ENCODE measurements around the gene THUMPD1. TPM values are rescaled to one million over a fixed set of nuclear protein-coding genes. Genes with fewer than 3 reads are reported as not detected.

THUMPD1 gene
- polyA plus RNA-seq, 1 of the 3 experiments (the other 2 are of a cell fraction), result 24.8 TPM

DNA sequence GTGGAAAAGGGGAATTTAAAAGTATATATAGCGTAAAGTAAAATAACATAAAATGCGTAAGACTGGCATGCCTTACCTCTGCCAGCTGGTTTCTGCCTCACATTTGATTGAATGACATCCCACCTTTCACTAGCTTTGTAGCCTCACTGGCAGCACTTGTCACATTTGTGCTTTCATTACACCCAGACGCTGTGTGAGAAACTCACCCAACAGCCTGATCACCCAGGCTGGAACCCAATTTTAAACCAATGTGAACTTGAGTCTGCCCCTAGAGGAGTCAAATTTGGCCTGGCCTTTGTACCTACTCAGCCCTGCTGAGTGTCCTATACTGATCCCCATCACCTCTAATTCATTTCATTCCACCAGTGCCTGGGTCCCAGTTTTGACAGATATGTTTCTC is 4.8 kb upstream of the THUMPD1 start:
- ChIA-PET CTCF (no interaction called here), POLR2A (no interaction called here)
- no peaks in the 10 kb centered on the region for H3K9me2 ChIP-seq
- no peak overlapping the region for H3K9ac ChIP-seq
- no peaks in the 10 kb centered on the region; a peak in 1 of 4 replicates for H3K4me1 ChIP-seq (ENCODE audit: control insufficient read depth in 1 of 2, insufficient read depth in 2 of 2, low read depth in 1 of 2, low read length in 1 of 2)
- H3K27ac ChIP-seq (ENCODE audit: low read depth in 2 of 2, low read length in 1 of 2), result no peak overlapping the region
- H3F3A ChIP-seq (replicated peaks; ENCODE audit: insufficient read depth), result no peaks in the 10 kb centered on the region
- WGBS (ENCODE audit: low lambda C conversion rate), result 80% methylated on average over 3 of the region's 3 CpGs
- no peaks in the 10 kb centered on the region; the same call in 1 of the 2 replicates for H3K27me3 ChIP-seq (ENCODE audit: insufficient read depth)
- no peak for DNase-seq
- H3K4me3 ChIP-seq (ENCODE audit: low read depth in 2 of 2, low read length in 1 of 2), result no peak overlapping the region
- H4K20me1 ChIP-seq (ENCODE audit: insufficient read depth), result no peaks in the 10 kb centered on the region
- no peak overlapping the region for H2AFZ ChIP-seq (ENCODE audit: low read depth)
- no peak for TF ChIP-seq TAF1 (IDR thresholded peaks at IDR 0.05; ENCODE audit: borderline replicate concordance, low read depth, low read length)
- TF ChIP-seq, protein P1, sequence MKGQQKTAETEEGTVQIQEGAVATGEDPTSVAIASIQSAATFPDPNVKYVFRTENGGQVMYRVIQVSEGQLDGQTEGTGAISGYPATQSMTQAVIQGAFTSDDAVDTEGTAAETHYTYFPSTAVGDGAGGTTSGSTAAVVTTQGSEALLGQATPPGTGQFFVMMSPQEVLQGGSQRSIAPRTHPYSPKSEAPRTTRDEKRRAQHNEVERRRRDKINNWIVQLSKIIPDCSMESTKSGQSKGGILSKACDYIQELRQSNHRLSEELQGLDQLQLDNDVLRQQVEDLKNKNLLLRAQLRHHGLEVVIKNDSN (IDR thresholded peaks at IDR 0.05; ENCODE audit: borderline replicate concordance, low read depth), result no peak
- no peak for TF ChIP-seq ELF1 (IDR thresholded peaks at IDR 0.05)
- TF ChIP-seq NRF1 (IDR thresholded peaks at IDR 0.05; ENCODE audit: low read depth, low read length), result no peak
- TF ChIP-seq, protein P2, sequence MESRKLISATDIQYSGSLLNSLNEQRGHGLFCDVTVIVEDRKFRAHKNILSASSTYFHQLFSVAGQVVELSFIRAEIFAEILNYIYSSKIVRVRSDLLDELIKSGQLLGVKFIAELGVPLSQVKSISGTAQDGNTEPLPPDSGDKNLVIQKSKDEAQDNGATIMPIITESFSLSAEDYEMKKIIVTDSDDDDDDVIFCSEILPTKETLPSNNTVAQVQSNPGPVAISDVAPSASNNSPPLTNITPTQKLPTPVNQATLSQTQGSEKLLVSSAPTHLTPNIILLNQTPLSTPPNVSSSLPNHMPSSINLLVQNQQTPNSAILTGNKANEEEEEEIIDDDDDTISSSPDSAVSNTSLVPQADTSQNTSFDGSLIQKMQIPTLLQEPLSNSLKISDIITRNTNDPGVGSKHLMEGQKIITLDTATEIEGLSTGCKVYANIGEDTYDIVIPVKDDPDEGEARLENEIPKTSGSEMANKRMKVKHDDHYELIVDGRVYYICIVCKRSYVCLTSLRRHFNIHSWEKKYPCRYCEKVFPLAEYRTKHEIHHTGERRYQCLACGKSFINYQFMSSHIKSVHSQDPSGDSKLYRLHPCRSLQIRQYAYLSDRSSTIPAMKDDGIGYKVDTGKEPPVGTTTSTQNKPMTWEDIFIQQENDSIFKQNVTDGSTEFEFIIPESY (IDR thresholded peaks at IDR 0.05; ENCODE audit: borderline replicate concordance, low read depth), result no peak
- no peak for TF ChIP-seq SMC3 (IDR thresholded peaks at IDR 0.05; ENCODE audit: low read depth, low read length)
- TF ChIP-seq, protein P3, sequence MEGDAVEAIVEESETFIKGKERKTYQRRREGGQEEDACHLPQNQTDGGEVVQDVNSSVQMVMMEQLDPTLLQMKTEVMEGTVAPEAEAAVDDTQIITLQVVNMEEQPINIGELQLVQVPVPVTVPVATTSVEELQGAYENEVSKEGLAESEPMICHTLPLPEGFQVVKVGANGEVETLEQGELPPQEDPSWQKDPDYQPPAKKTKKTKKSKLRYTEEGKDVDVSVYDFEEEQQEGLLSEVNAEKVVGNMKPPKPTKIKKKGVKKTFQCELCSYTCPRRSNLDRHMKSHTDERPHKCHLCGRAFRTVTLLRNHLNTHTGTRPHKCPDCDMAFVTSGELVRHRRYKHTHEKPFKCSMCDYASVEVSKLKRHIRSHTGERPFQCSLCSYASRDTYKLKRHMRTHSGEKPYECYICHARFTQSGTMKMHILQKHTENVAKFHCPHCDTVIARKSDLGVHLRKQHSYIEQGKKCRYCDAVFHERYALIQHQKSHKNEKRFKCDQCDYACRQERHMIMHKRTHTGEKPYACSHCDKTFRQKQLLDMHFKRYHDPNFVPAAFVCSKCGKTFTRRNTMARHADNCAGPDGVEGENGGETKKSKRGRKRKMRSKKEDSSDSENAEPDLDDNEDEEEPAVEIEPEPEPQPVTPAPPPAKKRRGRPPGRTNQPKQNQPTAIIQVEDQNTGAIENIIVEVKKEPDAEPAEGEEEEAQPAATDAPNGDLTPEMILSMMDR (IDR thresholded peaks at IDR 0.05), result no peak
- no peak for TF ChIP-seq RAD21 (IDR thresholded peaks at IDR 0.05; ENCODE audit: low read length)
- TF ChIP-seq TCF12 (IDR thresholded peaks at IDR 0.05), result no peak
- TF ChIP-seq POLR2AphosphoS5 (IDR thresholded peaks at IDR 0.05; ENCODE audit: low read depth, low read length), result no peak
- TF ChIP-seq RXRA (IDR thresholded peaks at IDR 0.05; ENCODE audit: borderline replicate concordance, low read depth), result no peak
- TF ChIP-seq EP300 (IDR thresholded peaks at IDR 0.05; ENCODE audit: borderline replicate concordance in 1 of 2, low read depth in 1 of 2, low read length in 1 of 2), result no peak
- no peaks in the 10 kb centered on the region for H3K79me2 ChIP-seq (ENCODE audit: insufficient read depth)
- H3K36me3 ChIP-seq (replicated peaks in 1 of 2; ENCODE audit: control insufficient read depth in 1 of 2, insufficient read depth in 2 of 2, low read length in 1 of 2), result no peaks in the 10 kb centered on the region
- no peak overlapping the region for H3K4me2 ChIP-seq
- no peaks in the 10 kb centered on the region for H3K9me3 ChIP-seq

DNA sequence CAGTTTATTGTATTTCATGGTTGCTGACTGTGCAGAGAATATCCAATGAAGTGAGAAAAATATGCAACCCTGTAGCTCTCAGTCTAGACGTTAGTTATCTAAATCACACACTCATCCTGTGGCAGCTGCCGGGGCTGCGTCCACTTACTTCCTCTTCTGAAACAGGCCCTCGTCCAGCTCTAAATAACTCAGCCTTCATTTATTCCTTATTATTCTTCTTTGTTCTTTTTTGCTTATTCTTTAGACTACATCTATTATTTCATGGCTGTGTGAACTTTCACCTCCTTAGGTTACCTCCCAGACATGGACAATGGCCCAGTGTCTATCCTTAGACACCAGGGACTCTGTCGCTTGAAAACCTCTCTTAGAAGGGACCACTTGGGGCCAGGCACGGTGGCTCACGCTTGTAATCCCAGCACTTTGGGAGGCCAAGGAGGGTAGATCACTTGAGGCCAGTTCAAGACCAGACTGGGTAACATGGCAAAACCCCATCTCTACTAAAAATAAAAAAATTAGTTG is 3.4 kb upstream of the THUMPD1 start:
- H3K79me2 ChIP-seq (ENCODE audit: insufficient read depth), result peaks cover 13% of the 10 kb centered on the region
- no peak overlapping the region for H3K4me3 ChIP-seq (ENCODE audit: low read depth in 2 of 2, low read length in 1 of 2)
- no peak overlapping the region for H3K4me2 ChIP-seq
- no peaks in the 10 kb centered on the region for H3F3A ChIP-seq (replicated peaks; ENCODE audit: insufficient read depth)
- TF ChIP-seq TAF1 (IDR thresholded peaks at IDR 0.05; ENCODE audit: borderline replicate concordance, low read depth, low read length), result no peak
- TF ChIP-seq, protein P2 (IDR thresholded peaks at IDR 0.05; ENCODE audit: borderline replicate concordance, low read depth), result no peak
- TF ChIP-seq, protein P4, sequence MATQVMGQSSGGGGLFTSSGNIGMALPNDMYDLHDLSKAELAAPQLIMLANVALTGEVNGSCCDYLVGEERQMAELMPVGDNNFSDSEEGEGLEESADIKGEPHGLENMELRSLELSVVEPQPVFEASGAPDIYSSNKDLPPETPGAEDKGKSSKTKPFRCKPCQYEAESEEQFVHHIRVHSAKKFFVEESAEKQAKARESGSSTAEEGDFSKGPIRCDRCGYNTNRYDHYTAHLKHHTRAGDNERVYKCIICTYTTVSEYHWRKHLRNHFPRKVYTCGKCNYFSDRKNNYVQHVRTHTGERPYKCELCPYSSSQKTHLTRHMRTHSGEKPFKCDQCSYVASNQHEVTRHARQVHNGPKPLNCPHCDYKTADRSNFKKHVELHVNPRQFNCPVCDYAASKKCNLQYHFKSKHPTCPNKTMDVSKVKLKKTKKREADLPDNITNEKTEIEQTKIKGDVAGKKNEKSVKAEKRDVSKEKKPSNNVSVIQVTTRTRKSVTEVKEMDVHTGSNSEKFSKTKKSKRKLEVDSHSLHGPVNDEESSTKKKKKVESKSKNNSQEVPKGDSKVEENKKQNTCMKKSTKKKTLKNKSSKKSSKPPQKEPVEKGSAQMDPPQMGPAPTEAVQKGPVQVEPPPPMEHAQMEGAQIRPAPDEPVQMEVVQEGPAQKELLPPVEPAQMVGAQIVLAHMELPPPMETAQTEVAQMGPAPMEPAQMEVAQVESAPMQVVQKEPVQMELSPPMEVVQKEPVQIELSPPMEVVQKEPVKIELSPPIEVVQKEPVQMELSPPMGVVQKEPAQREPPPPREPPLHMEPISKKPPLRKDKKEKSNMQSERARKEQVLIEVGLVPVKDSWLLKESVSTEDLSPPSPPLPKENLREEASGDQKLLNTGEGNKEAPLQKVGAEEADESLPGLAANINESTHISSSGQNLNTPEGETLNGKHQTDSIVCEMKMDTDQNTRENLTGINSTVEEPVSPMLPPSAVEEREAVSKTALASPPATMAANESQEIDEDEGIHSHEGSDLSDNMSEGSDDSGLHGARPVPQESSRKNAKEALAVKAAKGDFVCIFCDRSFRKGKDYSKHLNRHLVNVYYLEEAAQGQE (IDR thresholded peaks at IDR 0.05; ENCODE audit: low read depth, low read length), result no peak
- POLR2A ChIA-PET, result no interaction called here
- H3K27me3 ChIP-seq (ENCODE audit: insufficient read depth), result no peaks in the 10 kb centered on the region; the same call in 1 of the 2 replicates
- no peaks in the 10 kb centered on the region for H3K9me2 ChIP-seq
- no peak overlapping the region for H3K9ac ChIP-seq
- H3K4me1 ChIP-seq (ENCODE audit: control insufficient read depth in 1 of 2, insufficient read depth in 2 of 2, low read depth in 1 of 2, low read length in 1 of 2), result peaks cover 2 to 6% of the 10 kb centered on the region in 2 experiments; a peak in 1 of 4 replicates
- no peaks in the 10 kb centered on the region for H3K9me3 ChIP-seq
- no peak overlapping the region for H2AFZ ChIP-seq (ENCODE audit: low read depth)
- H4K20me1 ChIP-seq (ENCODE audit: insufficient read depth), result peaks cover 12% of the 10 kb centered on the region
- WGBS (ENCODE audit: low lambda C conversion rate), result 72% methylated on average over 7 of the region's 7 CpGs
- no peak overlapping the region for H3K27ac ChIP-seq (ENCODE audit: low read depth in 2 of 2, low read length in 1 of 2)
- CTCF ChIA-PET, result no interaction called here
- DNase-seq, result no peak
- H3K36me3 ChIP-seq (replicated peaks in 1 of 2; ENCODE audit: control insufficient read depth in 1 of 2, insufficient read depth in 2 of 2, low read length in 1 of 2), result no peaks in the 10 kb centered on the region
